ENCODE measurements around the gene RUNX2. TPM values are rescaled to one million over a fixed set of nuclear protein-coding genes. Genes with fewer than 3 reads are reported as not detected.

Gene RUNX2
- total and polyA plus RNA-seq, 4 donors, result 1.8 to 6.7 (median 3.2) TPM

- TF ChIP-seq CTCF (IDR thresholded peaks at IDR 0.05; ENCODE audit: control extremely low read depth, extremely low read depth), result no peak
- Histone ChIP-seq H3K9ac (ENCODE audit: insufficient read depth in 1 of 2, low read length in 2 of 2) (no peak overlapping the region), H3K27ac (ENCODE audit: low read depth in 1 of 2, low read length in 1 of 2) (no peak overlapping the region), H3K4me1 (ENCODE audit: control insufficient read depth in 5 of 5, insufficient read depth in 5 of 5, low read length in 5 of 5) (no peaks in the 10 kb centered on the region), H3K4me3 (no peak overlapping the region), H3K27me3 (ENCODE audit: control insufficient read depth in 3 of 3, insufficient read depth in 3 of 3, low read length in 2 of 3) (no peaks in the 10 kb centered on the region), H3K36me3 (ENCODE audit: control insufficient read depth in 4 of 4, insufficient read depth in 4 of 4, low read length in 4 of 4) (no peaks in the 10 kb centered on the region), H3K9me3 (ENCODE audit: control insufficient read depth in 4 of 4, insufficient read depth in 3 of 4, low read length in 3 of 4) (peaks cover 0 to 3% (median 0%) of the 10 kb centered on the region in 4 donors)
- WGBS, 2 donors, result 65 to 87% methylated on average over 3 of the region's 3 CpGs
- ATAC-seq (ENCODE audit: insufficient read depth, low FRiP score) (no peak), DNase-seq (no peak)
Observed at GRCh38 chr6:45388328-45388727, 60.2 kb downstream of the RUNX2 start.

GRCh38 chr6:45394586-45395095, 66.5 kb downstream of the RUNX2 start:
- no peaks in the 10 kb centered on the region for H3K4me1 ChIP-seq (ENCODE audit: control insufficient read depth in 5 of 5, insufficient read depth in 5 of 5, low read length in 5 of 5)
- ATAC-seq (ENCODE audit: insufficient read depth, low FRiP score), result no peak
- H3K9ac ChIP-seq (ENCODE audit: insufficient read depth in 1 of 2, low read length in 2 of 2), result no peak overlapping the region
- peaks cover 0 to 3% (median 0%) of the 10 kb centered on the region in 4 donors for H3K9me3 ChIP-seq (ENCODE audit: control insufficient read depth in 4 of 4, insufficient read depth in 3 of 4, low read length in 3 of 4)
- H3K27ac ChIP-seq (ENCODE audit: low read depth in 1 of 2, low read length in 1 of 2), result no peak overlapping the region
- H3K36me3 ChIP-seq (ENCODE audit: control insufficient read depth in 4 of 4, insufficient read depth in 4 of 4, low read length in 4 of 4), result no peaks in the 10 kb centered on the region
- WGBS, 2 donors, result 81 to 86% methylated on average over 4 of the region's 4 CpGs
- no peak for DNase-seq
- H3K27me3 ChIP-seq (ENCODE audit: control insufficient read depth in 3 of 3, insufficient read depth in 3 of 3, low read length in 2 of 3), result peaks cover 0 to 2% (median 0%) of the 10 kb centered on the region in 3 donors
- no peak for TF ChIP-seq CTCF (IDR thresholded peaks at IDR 0.05; ENCODE audit: control extremely low read depth, extremely low read depth)
- no peak overlapping the region for H3K4me3 ChIP-seq

- H3K9me3 ChIP-seq (ENCODE audit: control insufficient read depth in 4 of 4, insufficient read depth in 3 of 4, low read length in 3 of 4), result no peaks in the 10 kb centered on the region
- H3K27ac ChIP-seq (ENCODE audit: low read depth in 1 of 2, low read length in 1 of 2), result no peak overlapping the region
- TF ChIP-seq CTCF (IDR thresholded peaks at IDR 0.05; ENCODE audit: control extremely low read depth, extremely low read depth), result no peak
- no peak overlapping the region for H3K9ac ChIP-seq (ENCODE audit: insufficient read depth in 1 of 2, low read length in 2 of 2)
- DNase-seq, result no peak
- no peak overlapping the region for H3K4me3 ChIP-seq
- no peak for ATAC-seq (ENCODE audit: insufficient read depth, low FRiP score)
- no peaks in the 10 kb centered on the region for H3K36me3 ChIP-seq (ENCODE audit: control insufficient read depth in 4 of 4, insufficient read depth in 4 of 4, low read length in 4 of 4)
- WGBS, 2 donors, result 84 to 96% methylated on average over 2 of the region's 2 CpGs
- peaks cover 0 to 7% (median 0%) of the 10 kb centered on the region in 3 donors for H3K27me3 ChIP-seq (ENCODE audit: control insufficient read depth in 3 of 3, insufficient read depth in 3 of 3, low read length in 2 of 3)
- H3K4me1 ChIP-seq (ENCODE audit: control insufficient read depth in 5 of 5, insufficient read depth in 5 of 5, low read length in 5 of 5), result no peaks in the 10 kb centered on the region
Observed at GRCh38 chr6:45398075-45398813, 70.1 kb downstream of the RUNX2 start.

All from lung (tissue), 12 donors.